Activated T-cell treated with anti-CD3 and anti-CD28 coated beads for 4 hours (primary cell): Measurements from ENCODE around the gene PRR35.
A peak's percentile ranks its signal among the peaks of the same experiment; 100 is the strongest.

Source experiments
- DNase-seq: peaks from one replicate; pipeline ENCODE4 v3.0.0-alpha.2; 2020

Gene PRR35

GRCh38 chr16:582614-583331 is 22.6 kb downstream of the PRR35 start:
- DNase-seq = no peak

- no peak for DNase-seq
These were observed 23.2 kb downstream of the PRR35 start for GRCh38 chr16:583470-583814.

- no peak for DNase-seq
These were observed 23.8 kb downstream of the PRR35 start for GRCh38 chr16:583815-584591.

GRCh38 chr16:585351-585750 is 25.2 kb downstream of the PRR35 start:
- no peak for DNase-seq

- DNase-seq = no peak
These were observed 26.0 kb downstream of the PRR35 start for GRCh38 chr16:586047-586644.

- no peak for DNase-seq
These were observed 26.7 kb downstream of the PRR35 start for GRCh38 chr16:586645-587590.

GRCh38 chr16:588639-588888 is 28.4 kb downstream of the PRR35 start:
- peak; percentile 51 for DNase-seq

GRCh38 chr16:588889-589657 is 28.9 kb downstream of the PRR35 start:
- DNase-seq = peak; percentile 98

- DNase-seq = peak; percentile 99
These were observed 29.5 kb downstream of the PRR35 start, which contains the start of gene RAB40C for GRCh38 chr16:589658-590187. Gene RAB40C, plus strand, starts transcription at chr16:590066. Its CDS starts 226 bp downstream, at chr16:590292.

- no peak for DNase-seq
These were observed 30.1 kb downstream of the PRR35 start for GRCh38 chr16:590188-590814.

GRCh38 chr16:590815-591200 is 30.6 kb downstream of the PRR35 start:
- no peak for DNase-seq

GRCh38 chr16:591231-591630 is 31.0 kb downstream of the PRR35 start:
- no peak for DNase-seq

GRCh38 chr16:591892-592517 is 31.8 kb downstream of the PRR35 start:
- no peak for DNase-seq

- DNase-seq = no peak
These were observed 32.5 kb downstream of the PRR35 start for GRCh38 chr16:592518-593306.

GRCh38 chr16:593406-593805 is 33.2 kb downstream of the PRR35 start:
- DNase-seq = no peak

- DNase-seq = no peak
These were observed 33.6 kb downstream of the PRR35 start for GRCh38 chr16:593807-594206.

GRCh38 chr16:595094-595528 is 34.9 kb downstream of the PRR35 start:
- no peak for DNase-seq

- DNase-seq = no peak
These were observed 35.9 kb downstream of the PRR35 start for GRCh38 chr16:595942-596735.

- DNase-seq = no peak
These were observed 36.5 kb downstream of the PRR35 start for GRCh38 chr16:596736-597060.
